Measurements from ENCODE around the gene LRRC37A3.
"Not testable (repeated sequence)": the region's sequence is repeated elsewhere in the genome, so short reads cannot be mapped to it uniquely, and the experiment has no call there.

LRRC37A3 gene

GRCh38 chr17:64919289-64920025 lies at the start of gene LRRC37A3:
Gene LRRC37A3, minus strand, starts transcription at chr17:64919478. Its CDS starts 22,221 bp downstream, at chr17:64897257.
- peak; percentile 99 for DNase-seq (ENCODE audit: low read depth)

DNA sequence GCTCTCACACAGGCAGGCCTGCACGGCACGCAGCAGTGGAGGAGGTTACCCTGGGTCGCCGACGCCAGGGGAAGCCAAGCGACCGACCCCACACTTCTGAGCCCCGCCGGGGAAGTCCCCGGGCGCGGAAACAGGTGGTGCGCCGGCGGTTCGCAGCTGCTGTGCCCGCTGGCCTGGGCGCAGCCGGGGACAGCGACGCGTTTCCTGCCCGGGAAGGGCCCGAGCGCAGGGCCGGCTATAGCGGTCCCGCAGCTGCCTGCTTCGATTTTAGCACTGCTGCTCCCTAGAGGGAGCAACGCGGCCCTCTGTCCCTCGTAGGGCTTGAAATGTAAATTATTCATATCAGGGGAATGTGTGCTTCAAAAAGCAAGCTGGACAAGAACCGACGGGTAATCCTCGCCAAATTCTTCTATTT lies 46.6 kb upstream of the LRRC37A3 start:
- peak; percentile 66 for DNase-seq (ENCODE audit: low read depth)

DNA sequence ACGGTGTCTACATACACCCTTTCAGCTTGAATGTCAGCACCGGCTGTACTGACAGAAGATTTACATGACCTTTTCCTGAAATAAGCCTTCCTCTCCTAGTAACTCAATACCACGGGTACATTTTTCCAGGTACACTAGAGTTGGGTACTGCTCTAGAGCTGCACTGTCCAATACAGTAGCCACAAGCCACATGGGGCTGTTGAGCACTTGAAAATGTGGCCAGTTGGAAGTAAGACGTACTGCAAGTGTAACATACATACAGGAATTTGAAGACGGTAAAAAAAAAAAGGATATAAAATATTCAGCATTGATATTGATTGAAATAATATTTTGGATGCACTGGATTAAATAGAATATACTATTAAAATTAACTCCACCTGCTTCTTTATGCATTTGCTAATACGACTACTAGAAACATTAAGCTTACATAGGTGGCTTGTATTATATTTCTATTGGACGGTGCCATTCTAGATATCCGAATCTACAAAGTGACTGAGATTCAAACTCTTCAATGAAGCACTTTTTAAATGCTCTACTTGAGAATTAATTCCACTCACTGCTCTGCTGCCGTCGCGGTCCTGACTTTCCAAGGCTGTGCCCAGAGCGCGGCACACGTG lies 46.1 kb upstream of the LRRC37A3 start:
- not testable (repeated sequence) for DNase-seq (ENCODE audit: low read depth)

- DNase-seq (ENCODE audit: low read depth) = no peak
These were observed 45.5 kb upstream of the LRRC37A3 start for GRCh38 chr17:64964796-64965195.

DNA sequence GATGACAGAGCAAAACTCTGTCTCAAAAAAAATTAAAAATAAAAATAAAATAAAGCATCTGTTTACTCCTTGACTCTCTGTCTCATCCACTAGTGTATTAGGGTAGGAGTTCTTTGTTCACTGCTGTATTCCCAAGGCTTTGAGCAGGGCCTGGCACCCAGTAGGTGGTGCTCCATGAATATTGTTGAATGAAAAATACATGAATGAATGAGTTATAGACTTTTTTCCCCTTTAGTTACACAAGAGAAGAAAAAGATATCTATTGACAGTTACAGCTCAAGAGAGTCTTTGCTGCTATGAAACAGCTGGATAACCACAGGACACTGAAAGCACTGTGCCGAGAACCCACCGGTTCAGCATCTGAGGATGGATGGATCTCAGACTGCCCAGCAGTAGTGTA lies 44.5 kb upstream of the LRRC37A3 start:
- not testable (repeated sequence) for DNase-seq (ENCODE audit: low read depth)

GRCh38 chr17:64961563-64962378 lies 42.5 kb upstream of the LRRC37A3 start:
- not testable (repeated sequence) for DNase-seq (ENCODE audit: low read depth)

GRCh38 chr17:64951877-64952276 lies 32.6 kb upstream of the LRRC37A3 start:
- no peak for DNase-seq (ENCODE audit: low read depth)

- no peak for DNase-seq (ENCODE audit: low read depth)
These were observed 31.6 kb upstream of the LRRC37A3 start for GRCh38 chr17:64950871-64951270.

GRCh38 chr17:64947152-64947551 lies 27.9 kb upstream of the LRRC37A3 start:
- no peak for DNase-seq (ENCODE audit: low read depth)

DNA sequence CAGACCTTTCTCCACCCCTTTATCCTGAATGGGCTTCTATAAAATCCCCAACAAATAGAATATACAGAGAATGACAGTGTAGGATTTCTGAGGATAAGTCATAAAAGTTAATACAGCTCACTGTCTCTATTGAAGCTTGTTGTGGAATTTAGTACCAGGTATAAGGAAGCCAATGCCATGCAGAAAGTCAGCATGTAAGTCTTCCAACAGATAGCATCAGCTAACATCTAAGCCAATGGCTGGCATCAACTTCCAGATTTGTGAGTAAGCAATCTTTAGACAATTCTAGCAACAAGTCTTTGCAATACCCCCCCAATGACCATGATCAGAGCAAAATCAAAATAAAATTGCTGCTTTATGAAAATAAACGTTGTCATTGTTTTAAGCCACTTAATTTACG lies 22.5 kb upstream of the LRRC37A3 start:
- DNase-seq (ENCODE audit: low read depth) = no peak

DNA sequence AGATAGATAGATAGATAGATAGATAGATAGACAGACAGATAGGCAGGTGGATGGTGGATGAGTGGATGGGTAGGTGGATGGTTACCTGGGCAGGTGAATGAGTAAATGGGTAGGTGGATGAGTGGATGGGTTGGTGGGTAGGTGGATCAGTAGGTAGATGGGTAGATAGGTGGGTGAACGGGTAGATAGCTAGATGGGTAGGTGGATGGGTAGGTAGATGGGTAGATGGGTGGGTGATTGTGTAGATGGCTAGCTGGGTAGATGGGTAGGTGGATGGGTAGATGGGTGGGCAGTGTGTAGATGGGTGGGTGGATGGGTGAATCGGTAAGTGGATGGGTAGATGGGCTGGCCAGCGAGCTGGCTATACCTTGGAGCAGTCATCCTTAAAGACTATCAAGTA lies 21.8 kb upstream of the LRRC37A3 start:
- DNase-seq (ENCODE audit: low read depth) = no peak

- DNase-seq (ENCODE audit: low read depth) = no peak
These were observed 20.8 kb upstream of the LRRC37A3 start for GRCh38 chr17:64940055-64940454.

GRCh38 chr17:64938925-64939474 lies 19.7 kb upstream of the LRRC37A3 start:
- DNase-seq (ENCODE audit: low read depth) = peak; percentile 32

DNA sequence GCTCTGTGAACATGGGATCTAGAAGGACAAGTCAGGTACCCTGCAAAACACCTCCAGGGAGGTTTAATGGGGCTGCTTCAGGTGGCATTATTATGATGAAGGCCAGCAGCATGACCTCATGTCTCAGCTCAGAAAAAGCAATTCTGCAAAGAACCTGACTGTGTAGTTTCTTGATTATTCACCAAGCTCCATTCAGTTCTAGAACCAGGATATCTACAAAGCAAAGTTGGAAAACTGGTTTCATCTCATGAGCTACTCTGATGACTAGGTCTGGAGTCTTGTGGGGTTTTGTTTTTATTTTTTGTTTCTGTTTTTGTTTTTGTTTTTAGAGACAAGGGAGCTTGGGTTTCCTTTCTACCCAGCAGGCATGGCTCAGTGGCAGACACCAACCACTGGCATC lies 19.0 kb upstream of the LRRC37A3 start:
- DNase-seq (ENCODE audit: low read depth) = no peak

GRCh38 chr17:64936117-64936516 lies 16.8 kb upstream of the LRRC37A3 start:
- no peak for DNase-seq (ENCODE audit: low read depth)

DNA sequence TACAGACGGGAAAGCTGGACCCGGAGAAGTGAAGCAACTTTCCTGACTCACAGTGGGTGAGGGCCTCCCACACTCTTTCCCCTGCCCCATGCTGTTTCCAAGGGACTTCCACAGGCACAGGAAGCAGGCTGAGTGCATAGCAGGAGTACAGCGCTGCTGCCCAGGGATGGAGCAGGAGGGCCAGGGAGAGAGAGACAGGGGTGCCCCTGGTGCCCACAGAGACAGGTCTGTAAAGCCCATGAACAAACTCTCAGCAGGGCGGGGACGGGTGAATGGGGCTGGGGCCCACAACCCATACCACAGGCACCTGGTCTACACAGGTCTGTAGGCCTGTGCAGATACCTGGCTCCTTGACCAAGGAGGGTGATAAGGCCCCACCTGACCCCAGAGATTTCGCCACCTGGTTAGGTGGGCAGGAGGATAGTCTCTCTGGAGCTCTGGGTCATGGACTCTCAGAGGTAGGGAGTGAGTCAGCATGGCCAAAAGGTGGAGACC lies 15.1 kb upstream of the LRRC37A3 start:
- DNase-seq (ENCODE audit: low read depth) = not testable (repeated sequence)

DNA sequence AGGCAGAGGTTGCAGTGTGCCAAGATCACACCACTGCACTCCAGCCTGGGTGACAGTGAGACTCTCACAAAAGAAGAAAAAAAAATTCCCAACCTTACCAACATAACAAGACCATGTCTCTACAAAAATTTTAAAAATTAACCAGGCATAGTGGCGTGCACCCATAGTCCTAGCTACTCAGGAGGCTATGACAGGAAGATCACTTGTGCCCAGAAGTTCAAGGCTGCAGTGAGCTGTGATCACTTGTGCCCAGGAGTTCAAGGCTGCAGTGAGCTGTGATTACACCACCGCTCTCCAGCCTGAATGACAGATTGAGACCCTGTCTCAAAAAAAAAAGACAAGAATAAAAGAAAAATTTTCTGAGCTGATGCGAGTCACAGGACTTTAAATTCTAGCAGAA lies 13.6 kb upstream of the LRRC37A3 start:
- DNase-seq (ENCODE audit: low read depth) = not testable (repeated sequence)

DNA sequence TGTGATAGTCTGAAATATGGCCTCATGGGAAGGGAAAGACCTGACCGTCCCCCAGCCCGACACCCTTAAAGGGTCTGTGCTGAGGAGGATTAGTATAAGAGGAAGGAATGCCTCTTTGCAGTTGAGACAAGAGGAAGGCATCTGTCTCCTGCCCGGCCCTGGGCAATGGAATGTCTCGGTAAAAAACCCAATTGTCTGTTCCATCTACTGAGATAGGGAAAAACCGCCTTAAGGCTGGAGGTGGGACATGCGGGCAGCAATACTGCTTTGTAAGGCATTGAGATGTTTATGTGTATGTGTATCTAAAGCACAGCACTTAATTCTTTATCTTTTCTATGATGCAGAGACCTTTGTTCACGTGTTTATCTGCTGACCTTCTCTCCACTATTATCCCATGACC lies 11.1 kb upstream of the LRRC37A3 start:
- DNase-seq (ENCODE audit: low read depth) = not testable (repeated sequence)

DNA sequence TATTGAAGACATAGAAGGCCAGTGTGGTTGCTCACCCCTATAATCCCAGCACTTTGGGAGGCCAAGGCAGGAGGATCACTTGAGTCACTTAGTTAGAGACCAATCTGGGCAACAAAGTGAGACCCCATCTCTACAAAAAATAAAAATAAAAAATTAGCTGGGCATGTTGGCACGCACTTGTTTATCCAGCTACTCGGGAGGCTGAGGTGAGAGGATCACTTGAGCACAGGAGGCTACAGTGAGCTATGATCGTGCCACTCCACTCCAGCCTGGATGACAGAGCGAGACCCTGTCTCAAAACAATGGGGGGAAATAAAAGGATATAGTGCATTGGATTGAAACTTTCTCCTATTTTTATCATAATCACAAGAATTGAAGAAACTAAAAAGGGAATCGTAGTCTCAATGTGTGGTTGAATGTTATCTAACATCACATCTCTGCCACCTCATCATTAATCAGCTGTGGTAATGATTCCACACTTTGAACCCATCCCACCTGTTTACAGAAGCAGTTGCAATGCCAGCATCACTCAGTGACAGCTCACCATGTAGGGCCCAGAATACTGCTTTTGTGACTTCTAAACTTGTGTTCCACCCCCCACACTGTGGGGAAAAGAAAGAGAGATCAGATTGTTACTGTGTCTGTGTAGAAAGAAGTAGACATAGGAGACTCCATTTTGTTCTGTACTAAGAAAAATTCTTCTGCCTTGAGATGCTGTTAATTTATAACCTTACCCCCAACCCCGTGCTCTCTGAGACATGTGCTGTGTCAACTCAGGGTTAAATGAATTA lies 10.3 kb upstream of the LRRC37A3 start:
- DNase-seq (ENCODE audit: low read depth) = not testable (repeated sequence)

GRCh38 chr17:64928701-64929100 lies 9.4 kb upstream of the LRRC37A3 start:
- DNase-seq (ENCODE audit: low read depth) = not testable (repeated sequence)

- DNase-seq (ENCODE audit: low read depth) = peak; percentile 33
These were observed 8.2 kb upstream of the LRRC37A3 start for GRCh38 chr17:64927444-64927843.
